Measurements from ENCODE around the gene POLG2. TPM values are rescaled to one million over a fixed set of nuclear protein-coding genes. Genes with fewer than 3 reads are reported as not detected.

Gene POLG2
- total RNA-seq, 1 experiment from 2014 or later = 42.7 TPM

DNA sequence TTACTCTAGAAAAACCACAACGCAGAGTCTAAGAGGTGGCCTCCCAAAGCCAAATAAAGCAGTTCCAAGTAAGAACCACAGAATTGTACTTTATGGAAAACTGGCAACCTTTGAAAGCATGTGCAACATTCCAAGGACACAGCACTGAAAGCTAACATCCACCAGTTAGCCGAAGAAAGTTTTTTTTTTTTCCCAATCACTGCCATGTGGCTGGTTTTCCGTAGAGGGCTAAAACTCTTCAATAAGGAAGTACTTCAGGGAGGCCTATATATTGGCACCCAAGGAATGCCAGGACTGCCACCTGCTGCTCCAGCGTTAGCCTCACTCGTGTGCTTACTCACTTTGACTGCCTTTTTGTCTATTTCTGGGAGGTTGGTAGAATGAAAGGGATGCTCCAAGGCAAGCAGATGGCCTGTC, 35.1 kb upstream of the POLG2 start (continued):
- TF ChIP-seq, protein P1, sequence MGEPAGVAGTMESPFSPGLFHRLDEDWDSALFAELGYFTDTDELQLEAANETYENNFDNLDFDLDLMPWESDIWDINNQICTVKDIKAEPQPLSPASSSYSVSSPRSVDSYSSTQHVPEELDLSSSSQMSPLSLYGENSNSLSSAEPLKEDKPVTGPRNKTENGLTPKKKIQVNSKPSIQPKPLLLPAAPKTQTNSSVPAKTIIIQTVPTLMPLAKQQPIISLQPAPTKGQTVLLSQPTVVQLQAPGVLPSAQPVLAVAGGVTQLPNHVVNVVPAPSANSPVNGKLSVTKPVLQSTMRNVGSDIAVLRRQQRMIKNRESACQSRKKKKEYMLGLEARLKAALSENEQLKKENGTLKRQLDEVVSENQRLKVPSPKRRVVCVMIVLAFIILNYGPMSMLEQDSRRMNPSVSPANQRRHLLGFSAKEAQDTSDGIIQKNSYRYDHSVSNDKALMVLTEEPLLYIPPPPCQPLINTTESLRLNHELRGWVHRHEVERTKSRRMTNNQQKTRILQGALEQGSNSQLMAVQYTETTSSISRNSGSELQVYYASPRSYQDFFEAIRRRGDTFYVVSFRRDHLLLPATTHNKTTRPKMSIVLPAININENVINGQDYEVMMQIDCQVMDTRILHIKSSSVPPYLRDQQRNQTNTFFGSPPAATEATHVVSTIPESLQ (CRISPR knock-in tag; IDR thresholded peaks at IDR 0.05) = no peak

DNA sequence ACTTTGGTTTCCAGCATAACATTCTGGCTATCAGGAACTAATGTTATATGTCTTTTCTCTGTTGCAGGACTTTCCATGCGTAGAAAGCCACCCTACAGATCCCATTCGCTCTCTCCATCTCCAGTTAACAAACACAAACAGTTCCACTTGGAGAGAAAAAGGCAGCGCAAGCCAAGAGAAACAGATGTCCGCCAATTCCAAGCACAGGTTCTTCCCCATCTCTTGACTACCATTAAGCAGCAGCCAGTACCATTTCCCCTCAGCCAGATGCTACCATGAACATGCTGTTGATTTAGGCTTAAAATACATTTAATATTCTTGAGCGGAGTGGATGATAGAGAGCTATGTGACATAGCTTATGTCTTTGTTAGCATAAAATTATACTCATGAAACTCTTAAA, 32.4 kb upstream of the POLG2 start:
- Mint-ChIP-seq H3K36me3 (peaks cover 81% of the 10 kb centered on the region), H3K27ac (no peak overlapping the region), H3K27me3 (ENCODE audit: low read depth) (no peaks in the 10 kb centered on the region), H3K4me3 (no peak overlapping the region), H3K4me1 (no peaks in the 10 kb centered on the region), H3K9me3 (no peaks in the 10 kb centered on the region)
- TF ChIP-seq, protein P2, sequence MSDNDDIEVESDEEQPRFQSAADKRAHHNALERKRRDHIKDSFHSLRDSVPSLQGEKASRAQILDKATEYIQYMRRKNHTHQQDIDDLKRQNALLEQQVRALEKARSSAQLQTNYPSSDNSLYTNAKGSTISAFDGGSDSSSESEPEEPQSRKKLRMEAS (CRISPR knock-in tag; IDR thresholded peaks at IDR 0.05) = no peak
- TF ChIP-seq SMAD4 (CRISPR knock-in tag; IDR thresholded peaks at IDR 0.05) (no peak), NR3C1 (CRISPR knock-in tag; conservative IDR thresholded peaks at IDR 0.05; ENCODE audit: low read depth) (no peak), ZNF416 (CRISPR knock-in tag; IDR thresholded peaks at IDR 0.05) (no peak), ELF4 (CRISPR knock-in tag; IDR thresholded peaks at IDR 0.05; ENCODE audit: low read depth) (no peak), GTF2I (CRISPR knock-in tag; conservative IDR thresholded peaks at IDR 0.05) (no peak), HMGA2 (CRISPR knock-in tag; IDR thresholded peaks at IDR 0.05) (no peak)
- TF ChIP-seq, protein P3, sequence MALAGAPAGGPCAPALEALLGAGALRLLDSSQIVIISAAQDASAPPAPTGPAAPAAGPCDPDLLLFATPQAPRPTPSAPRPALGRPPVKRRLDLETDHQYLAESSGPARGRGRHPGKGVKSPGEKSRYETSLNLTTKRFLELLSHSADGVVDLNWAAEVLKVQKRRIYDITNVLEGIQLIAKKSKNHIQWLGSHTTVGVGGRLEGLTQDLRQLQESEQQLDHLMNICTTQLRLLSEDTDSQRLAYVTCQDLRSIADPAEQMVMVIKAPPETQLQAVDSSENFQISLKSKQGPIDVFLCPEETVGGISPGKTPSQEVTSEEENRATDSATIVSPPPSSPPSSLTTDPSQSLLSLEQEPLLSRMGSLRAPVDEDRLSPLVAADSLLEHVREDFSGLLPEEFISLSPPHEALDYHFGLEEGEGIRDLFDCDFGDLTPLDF (CRISPR knock-in tag; IDR thresholded peaks at IDR 0.05) = no peak
- TF ChIP-seq, protein P4, sequence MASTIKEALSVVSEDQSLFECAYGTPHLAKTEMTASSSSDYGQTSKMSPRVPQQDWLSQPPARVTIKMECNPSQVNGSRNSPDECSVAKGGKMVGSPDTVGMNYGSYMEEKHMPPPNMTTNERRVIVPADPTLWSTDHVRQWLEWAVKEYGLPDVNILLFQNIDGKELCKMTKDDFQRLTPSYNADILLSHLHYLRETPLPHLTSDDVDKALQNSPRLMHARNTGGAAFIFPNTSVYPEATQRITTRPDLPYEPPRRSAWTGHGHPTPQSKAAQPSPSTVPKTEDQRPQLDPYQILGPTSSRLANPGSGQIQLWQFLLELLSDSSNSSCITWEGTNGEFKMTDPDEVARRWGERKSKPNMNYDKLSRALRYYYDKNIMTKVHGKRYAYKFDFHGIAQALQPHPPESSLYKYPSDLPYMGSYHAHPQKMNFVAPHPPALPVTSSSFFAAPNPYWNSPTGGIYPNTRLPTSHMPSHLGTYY (CRISPR knock-in tag; IDR thresholded peaks at IDR 0.05) = no peak
- TF ChIP-seq, protein P1 (CRISPR knock-in tag; IDR thresholded peaks at IDR 0.05) = no peak
- TF ChIP-seq, protein P5, sequence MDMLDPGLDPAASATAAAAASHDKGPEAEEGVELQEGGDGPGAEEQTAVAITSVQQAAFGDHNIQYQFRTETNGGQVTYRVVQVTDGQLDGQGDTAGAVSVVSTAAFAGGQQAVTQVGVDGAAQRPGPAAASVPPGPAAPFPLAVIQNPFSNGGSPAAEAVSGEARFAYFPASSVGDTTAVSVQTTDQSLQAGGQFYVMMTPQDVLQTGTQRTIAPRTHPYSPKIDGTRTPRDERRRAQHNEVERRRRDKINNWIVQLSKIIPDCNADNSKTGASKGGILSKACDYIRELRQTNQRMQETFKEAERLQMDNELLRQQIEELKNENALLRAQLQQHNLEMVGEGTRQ (CRISPR knock-in tag; IDR thresholded peaks at IDR 0.05) = no peak
- DNase-seq (ENCODE audit: low spot score) (no peak), ATAC-seq (no peak)
- POLR2A ChIA-PET = no interaction called here
- CTCF ChIA-PET = interaction anchor here (0.9 kb wide), 1 partner anchor 10 kb away, joined by 3 read pairs; no protein-coding TSS in a partner anchor

DNA sequence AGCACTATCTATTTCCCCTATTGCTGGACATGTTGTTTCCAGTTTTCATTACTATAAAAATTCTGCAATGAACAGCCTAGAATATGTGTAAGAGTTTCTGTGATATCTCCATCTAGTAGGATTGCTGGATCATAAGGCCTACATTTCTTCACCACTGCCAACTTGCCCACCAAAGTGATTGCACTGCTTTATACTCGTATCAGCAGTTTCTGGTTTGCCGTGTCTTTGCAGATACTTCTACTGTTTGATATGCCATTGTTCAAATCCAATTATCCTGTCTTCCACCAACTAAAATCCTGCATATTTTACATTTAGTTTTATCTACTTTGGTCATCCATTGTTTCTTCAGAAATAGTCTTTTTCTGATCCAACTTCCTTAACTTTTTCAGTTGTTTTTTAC, 31.1 kb upstream of the POLG2 start:
- CTCF ChIA-PET = no interaction called here
- Mint-ChIP-seq H3K4me3 (no peak overlapping the region), H3K27ac (no peak overlapping the region), H3K27me3 (ENCODE audit: low read depth) (no peaks in the 10 kb centered on the region), H3K9me3 (no peaks in the 10 kb centered on the region), H3K4me1 (no peaks in the 10 kb centered on the region), H3K36me3 (peaks cover 83% of the 10 kb centered on the region)
- POLR2A ChIA-PET = no interaction called here
- ATAC-seq = no peak
- DNase-seq (ENCODE audit: low spot score) = no peak
- TF ChIP-seq ZNF263 (CRISPR knock-in tag; IDR thresholded peaks at IDR 0.05; ENCODE audit: low read depth) (no peak), FOXK1 (CRISPR knock-in tag; IDR thresholded peaks at IDR 0.05) (no peak), ZBTB21 (CRISPR knock-in tag; IDR thresholded peaks at IDR 0.05; ENCODE audit: borderline replicate concordance) (no peak), NFE2L1 (CRISPR knock-in tag; IDR thresholded peaks at IDR 0.05) (no peak), CREM (CRISPR knock-in tag; IDR thresholded peaks at IDR 0.05) (no peak)
- TF ChIP-seq, protein P6, sequence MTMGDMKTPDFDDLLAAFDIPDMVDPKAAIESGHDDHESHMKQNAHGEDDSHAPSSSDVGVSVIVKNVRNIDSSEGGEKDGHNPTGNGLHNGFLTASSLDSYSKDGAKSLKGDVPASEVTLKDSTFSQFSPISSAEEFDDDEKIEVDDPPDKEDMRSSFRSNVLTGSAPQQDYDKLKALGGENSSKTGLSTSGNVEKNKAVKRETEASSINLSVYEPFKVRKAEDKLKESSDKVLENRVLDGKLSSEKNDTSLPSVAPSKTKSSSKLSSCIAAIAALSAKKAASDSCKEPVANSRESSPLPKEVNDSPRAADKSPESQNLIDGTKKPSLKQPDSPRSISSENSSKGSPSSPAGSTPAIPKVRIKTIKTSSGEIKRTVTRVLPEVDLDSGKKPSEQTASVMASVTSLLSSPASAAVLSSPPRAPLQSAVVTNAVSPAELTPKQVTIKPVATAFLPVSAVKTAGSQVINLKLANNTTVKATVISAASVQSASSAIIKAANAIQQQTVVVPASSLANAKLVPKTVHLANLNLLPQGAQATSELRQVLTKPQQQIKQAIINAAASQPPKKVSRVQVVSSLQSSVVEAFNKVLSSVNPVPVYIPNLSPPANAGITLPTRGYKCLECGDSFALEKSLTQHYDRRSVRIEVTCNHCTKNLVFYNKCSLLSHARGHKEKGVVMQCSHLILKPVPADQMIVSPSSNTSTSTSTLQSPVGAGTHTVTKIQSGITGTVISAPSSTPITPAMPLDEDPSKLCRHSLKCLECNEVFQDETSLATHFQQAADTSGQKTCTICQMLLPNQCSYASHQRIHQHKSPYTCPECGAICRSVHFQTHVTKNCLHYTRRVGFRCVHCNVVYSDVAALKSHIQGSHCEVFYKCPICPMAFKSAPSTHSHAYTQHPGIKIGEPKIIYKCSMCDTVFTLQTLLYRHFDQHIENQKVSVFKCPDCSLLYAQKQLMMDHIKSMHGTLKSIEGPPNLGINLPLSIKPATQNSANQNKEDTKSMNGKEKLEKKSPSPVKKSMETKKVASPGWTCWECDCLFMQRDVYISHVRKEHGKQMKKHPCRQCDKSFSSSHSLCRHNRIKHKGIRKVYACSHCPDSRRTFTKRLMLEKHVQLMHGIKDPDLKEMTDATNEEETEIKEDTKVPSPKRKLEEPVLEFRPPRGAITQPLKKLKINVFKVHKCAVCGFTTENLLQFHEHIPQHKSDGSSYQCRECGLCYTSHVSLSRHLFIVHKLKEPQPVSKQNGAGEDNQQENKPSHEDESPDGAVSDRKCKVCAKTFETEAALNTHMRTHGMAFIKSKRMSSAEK (CRISPR knock-in tag; IDR thresholded peaks at IDR 0.05; ENCODE audit: borderline replicate concordance) = no peak
- TF ChIP-seq, protein P7, sequence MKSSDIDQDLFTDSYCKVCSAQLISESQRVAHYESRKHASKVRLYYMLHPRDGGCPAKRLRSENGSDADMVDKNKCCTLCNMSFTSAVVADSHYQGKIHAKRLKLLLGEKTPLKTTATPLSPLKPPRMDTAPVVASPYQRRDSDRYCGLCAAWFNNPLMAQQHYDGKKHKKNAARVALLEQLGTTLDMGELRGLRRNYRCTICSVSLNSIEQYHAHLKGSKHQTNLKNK (CRISPR knock-in tag; IDR thresholded peaks at IDR 0.05) = no peak
- TF ChIP-seq, protein P8, sequence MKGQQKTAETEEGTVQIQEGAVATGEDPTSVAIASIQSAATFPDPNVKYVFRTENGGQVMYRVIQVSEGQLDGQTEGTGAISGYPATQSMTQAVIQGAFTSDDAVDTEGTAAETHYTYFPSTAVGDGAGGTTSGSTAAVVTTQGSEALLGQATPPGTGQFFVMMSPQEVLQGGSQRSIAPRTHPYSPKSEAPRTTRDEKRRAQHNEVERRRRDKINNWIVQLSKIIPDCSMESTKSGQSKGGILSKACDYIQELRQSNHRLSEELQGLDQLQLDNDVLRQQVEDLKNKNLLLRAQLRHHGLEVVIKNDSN (CRISPR knock-in tag; IDR thresholded peaks at IDR 0.05) = no peak
- TF ChIP-seq, protein P9, sequence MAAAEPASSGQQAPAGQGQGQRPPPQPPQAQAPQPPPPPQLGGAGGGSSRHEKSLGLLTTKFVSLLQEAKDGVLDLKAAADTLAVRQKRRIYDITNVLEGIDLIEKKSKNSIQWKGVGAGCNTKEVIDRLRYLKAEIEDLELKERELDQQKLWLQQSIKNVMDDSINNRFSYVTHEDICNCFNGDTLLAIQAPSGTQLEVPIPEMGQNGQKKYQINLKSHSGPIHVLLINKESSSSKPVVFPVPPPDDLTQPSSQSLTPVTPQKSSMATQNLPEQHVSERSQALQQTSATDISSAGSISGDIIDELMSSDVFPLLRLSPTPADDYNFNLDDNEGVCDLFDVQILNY (CRISPR knock-in tag; IDR thresholded peaks at IDR 0.05) = no peak
